Peyer's patch (tissue), 4 donors: Measurements from ENCODE around the gene HMGB3.

Source experiments
- POLR2A ChIP-seq, 2 donors: fragments of 450-650 bp; IDR thresholded peaks; one replicate each; pipeline ENCODE4 v1.5.1; 2017; ENCODE audit warnings: antibody characterized with exemption in 2 of 2, mild to moderate bottlenecking in 2 of 2, moderate library complexity in 2 of 2
- TF ChIP-seq, protein P1 (sequence below), 6 experiments: fragments of 450-650 bp in 4 of 6; fragments of 200-600 bp in 2 of 6; sonication (generic) in 1 of 6; IDR thresholded peaks; one replicate each; pipeline ENCODE4 v1.5.1; 2017 to 2019; ENCODE audit warnings: antibody characterized with exemption in 6 of 6, mild to moderate bottlenecking in 3 of 6, moderate library complexity in 1 of 6

DNA sequence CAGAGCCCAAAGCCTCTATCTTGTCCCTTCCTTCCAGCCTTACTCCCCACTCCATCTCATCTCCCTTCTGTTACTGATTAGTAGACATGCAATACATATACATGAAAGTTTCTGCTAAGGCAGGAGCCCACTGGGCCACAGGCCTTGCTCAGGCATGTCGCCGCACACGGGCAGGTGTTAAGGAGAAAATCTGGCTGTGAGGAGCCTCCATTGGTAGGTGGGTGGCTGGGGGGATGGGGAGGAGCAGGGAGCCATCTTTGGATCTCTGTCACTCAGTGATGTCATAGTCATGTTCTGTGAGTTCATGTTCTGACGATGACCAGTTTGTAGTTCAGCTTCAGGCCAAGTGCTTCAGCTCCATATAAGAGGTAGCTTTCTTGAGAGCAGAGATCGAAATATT is 2.9 kb upstream of the HMGB3 start:
- TF ChIP-seq, protein P1, sequence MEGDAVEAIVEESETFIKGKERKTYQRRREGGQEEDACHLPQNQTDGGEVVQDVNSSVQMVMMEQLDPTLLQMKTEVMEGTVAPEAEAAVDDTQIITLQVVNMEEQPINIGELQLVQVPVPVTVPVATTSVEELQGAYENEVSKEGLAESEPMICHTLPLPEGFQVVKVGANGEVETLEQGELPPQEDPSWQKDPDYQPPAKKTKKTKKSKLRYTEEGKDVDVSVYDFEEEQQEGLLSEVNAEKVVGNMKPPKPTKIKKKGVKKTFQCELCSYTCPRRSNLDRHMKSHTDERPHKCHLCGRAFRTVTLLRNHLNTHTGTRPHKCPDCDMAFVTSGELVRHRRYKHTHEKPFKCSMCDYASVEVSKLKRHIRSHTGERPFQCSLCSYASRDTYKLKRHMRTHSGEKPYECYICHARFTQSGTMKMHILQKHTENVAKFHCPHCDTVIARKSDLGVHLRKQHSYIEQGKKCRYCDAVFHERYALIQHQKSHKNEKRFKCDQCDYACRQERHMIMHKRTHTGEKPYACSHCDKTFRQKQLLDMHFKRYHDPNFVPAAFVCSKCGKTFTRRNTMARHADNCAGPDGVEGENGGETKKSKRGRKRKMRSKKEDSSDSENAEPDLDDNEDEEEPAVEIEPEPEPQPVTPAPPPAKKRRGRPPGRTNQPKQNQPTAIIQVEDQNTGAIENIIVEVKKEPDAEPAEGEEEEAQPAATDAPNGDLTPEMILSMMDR (IDR thresholded peaks at IDR 0.05) = no peak
- no peak for TF ChIP-seq POLR2A (IDR thresholded peaks at IDR 0.05)
